Activated CD8-positive, alpha-beta T cell treated with anti-CD3 and anti-CD28 coated beads for 36 hours (primary cell): Measurements from ENCODE around the gene GPC6. TPM values are rescaled to one million over a fixed set of nuclear protein-coding genes. Genes with fewer than 3 reads are reported as not detected.

Experiments used
- ATAC-seq: fragments of 200-7000 bp; cut with Tn5 transposase; one replicate; pipeline ENCODE4 v1.10.0; 2021; ENCODE audit warnings: mild to moderate bottlenecking, moderate library complexity
- CTCF ChIA-PET: fragments of 350-600 bp; sonication (Branson Sonifier 250); formaldehyde crosslinking; loops from one replicate; lab custom pipeline; 2021; ENCODE audit warnings: antibody characterized with exemption; lab: Charles Lee
- POLR2A ChIA-PET: fragments of 350-600 bp; sonication (Branson Sonifier 250); formaldehyde crosslinking; loops from one replicate; lab custom pipeline; 2021; ENCODE audit warnings: antibody characterized with exemption; lab: Charles Lee
- DNase-seq: peaks from one replicate; pipeline ENCODE4 v3.0.0-alpha.2; 2020
- H3K27ac Mint-ChIP-seq: one replicate; pipeline ENCODE4 v1.8.0; 2021; ENCODE audit warnings: mild to moderate bottlenecking, mixed read lengths
- H3K27me3 Mint-ChIP-seq: one replicate; pipeline ENCODE4 v1.8.0; 2021; ENCODE audit warnings: mixed read lengths
- H3K36me3 Mint-ChIP-seq: one replicate; pipeline ENCODE4 v1.8.0; 2021; ENCODE audit warnings: low read depth, mixed read lengths
- H3K4me1 Mint-ChIP-seq: one replicate; pipeline ENCODE4 v1.8.0; 2021; ENCODE audit warnings: low read depth, mixed read lengths
- H3K4me3 Mint-ChIP-seq: one replicate; pipeline ENCODE4 v1.8.0; 2021; ENCODE audit warnings: mild to moderate bottlenecking, moderate library complexity, mixed read lengths
- H3K9me3 Mint-ChIP-seq: one replicate; pipeline ENCODE4 v1.8.0; 2021; ENCODE audit warnings: mixed read lengths
- CTCF ChIP-seq: fragments of 200-600 bp; IDR thresholded peaks from one replicate; pipeline ENCODE4 v1.8.0; 2022; ENCODE audit warnings: antibody characterized with exemption, mild to moderate bottlenecking
- intact Hi-C: fragments of 100-400 bp; cut with micrococcal nuclease; formaldehyde crosslinking; loops from one replicate; pipeline ENCODE4 v1.10.0; 2022
- total RNA-seq, 2 experiments: library from RNA; stranded (reverse); gene quantifications; one replicate each; pipeline ENCODE4 v1.2.3, GENCODE V29; 2021

Gene GPC6
- total RNA-seq, 2 experiments from 2014 or later: not detected

- no peak for TF ChIP-seq CTCF
- H3K4me3 Mint-ChIP-seq: no peak overlapping the region
- no peak overlapping the region for H3K27ac Mint-ChIP-seq
- intact Hi-C loops: no loop called here
- peaks cover 2% of the 10 kb centered on the region for H3K27me3 Mint-ChIP-seq
- CTCF ChIA-PET: no interaction called here
- H3K4me1 Mint-ChIP-seq: peaks cover 2% of the 10 kb centered on the region
- H3K36me3 Mint-ChIP-seq: no peaks in the 10 kb centered on the region
- POLR2A ChIA-PET: no interaction called here
- no peak for ATAC-seq
- DNase-seq: no peak
- no peaks in the 10 kb centered on the region for H3K9me3 Mint-ChIP-seq
Observed at GRCh38 chr13:93848247-93848646, 621.6 kb downstream of the GPC6 start.

GRCh38 chr13:93851236-93851635, 624.6 kb downstream of the GPC6 start:
- POLR2A ChIA-PET: no interaction called here
- peaks cover 2% of the 10 kb centered on the region for H3K4me1 Mint-ChIP-seq
- no peak for TF ChIP-seq CTCF
- no peaks in the 10 kb centered on the region for H3K36me3 Mint-ChIP-seq
- ATAC-seq (no peak), DNase-seq (no peak)
- intact Hi-C loops: no loop called here
- CTCF ChIA-PET: no interaction called here
- no peak overlapping the region for H3K4me3 Mint-ChIP-seq
- H3K27ac Mint-ChIP-seq: no peak overlapping the region
- H3K9me3 Mint-ChIP-seq: no peaks in the 10 kb centered on the region
- H3K27me3 Mint-ChIP-seq: peaks cover 11% of the 10 kb centered on the region

- DNase-seq: no peak
- H3K27me3 Mint-ChIP-seq: peaks cover 11% of the 10 kb centered on the region
- H3K4me3 Mint-ChIP-seq: no peak overlapping the region
- H3K4me1 Mint-ChIP-seq: no peaks in the 10 kb centered on the region
- ATAC-seq: no peak
- no peaks in the 10 kb centered on the region for H3K9me3 Mint-ChIP-seq
- H3K36me3 Mint-ChIP-seq: no peaks in the 10 kb centered on the region
- ChIA-PET CTCF (no interaction called here), POLR2A (no interaction called here)
- H3K27ac Mint-ChIP-seq: no peak overlapping the region
- intact Hi-C loops: no loop called here
- no peak for TF ChIP-seq CTCF
Observed at GRCh38 chr13:93853912-93854311, 627.3 kb downstream of the GPC6 start.

- CTCF ChIA-PET: no interaction called here
- Mint-ChIP-seq H3K27me3 (peaks cover 9% of the 10 kb centered on the region), H3K4me3 (no peak overlapping the region), H3K27ac (no peak overlapping the region), H3K36me3 (no peaks in the 10 kb centered on the region), H3K4me1 (no peaks in the 10 kb centered on the region), H3K9me3 (no peaks in the 10 kb centered on the region)
- no peak for DNase-seq
- no peak for ATAC-seq
- POLR2A ChIA-PET: no interaction called here
- TF ChIP-seq CTCF: no peak
- intact Hi-C loops: no loop called here
Observed at GRCh38 chr13:93857126-93857525, 630.5 kb downstream of the GPC6 start.

GRCh38 chr13:93859716-93860115, 633.1 kb downstream of the GPC6 start:
- H3K27ac Mint-ChIP-seq: no peak overlapping the region
- peaks cover 9% of the 10 kb centered on the region for H3K27me3 Mint-ChIP-seq
- ATAC-seq (no peak), DNase-seq (no peak)
- no peak for TF ChIP-seq CTCF
- intact Hi-C loops: no loop called here
- no peaks in the 10 kb centered on the region for H3K9me3 Mint-ChIP-seq
- no peaks in the 10 kb centered on the region for H3K4me1 Mint-ChIP-seq
- H3K4me3 Mint-ChIP-seq: no peak overlapping the region
- no peaks in the 10 kb centered on the region for H3K36me3 Mint-ChIP-seq
- ChIA-PET CTCF (no interaction called here), POLR2A (no interaction called here)
